Measurements from ENCODE around the gene NRXN3.

DNA sequence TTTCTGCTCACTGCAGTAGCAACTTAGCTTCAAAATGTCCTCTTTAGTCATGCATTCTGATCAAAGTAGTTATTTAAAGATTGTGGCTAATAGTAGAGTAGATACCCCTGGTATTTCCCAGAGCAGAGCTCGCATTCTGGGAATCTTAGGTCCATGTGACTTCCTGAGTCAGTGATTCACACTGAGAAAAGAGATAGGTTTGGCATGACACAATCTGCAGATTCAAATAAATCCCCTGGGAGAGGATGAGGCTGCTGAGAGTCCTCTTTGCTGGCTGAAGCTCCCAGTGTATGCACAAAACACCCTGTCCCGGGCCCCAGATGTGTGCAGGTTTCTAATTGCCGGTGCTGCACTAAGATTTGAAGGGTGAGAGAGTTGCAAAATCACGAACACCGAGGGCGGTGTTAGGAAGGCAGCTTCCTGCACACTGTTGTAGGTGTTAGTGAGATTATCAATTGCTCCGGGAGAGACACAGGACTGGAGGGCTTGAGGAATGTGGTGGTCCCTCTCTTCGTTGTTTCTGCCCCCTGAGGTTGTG lies 233.2 kb downstream of the NRXN3 start:
- TF ChIP-seq, protein P1, sequence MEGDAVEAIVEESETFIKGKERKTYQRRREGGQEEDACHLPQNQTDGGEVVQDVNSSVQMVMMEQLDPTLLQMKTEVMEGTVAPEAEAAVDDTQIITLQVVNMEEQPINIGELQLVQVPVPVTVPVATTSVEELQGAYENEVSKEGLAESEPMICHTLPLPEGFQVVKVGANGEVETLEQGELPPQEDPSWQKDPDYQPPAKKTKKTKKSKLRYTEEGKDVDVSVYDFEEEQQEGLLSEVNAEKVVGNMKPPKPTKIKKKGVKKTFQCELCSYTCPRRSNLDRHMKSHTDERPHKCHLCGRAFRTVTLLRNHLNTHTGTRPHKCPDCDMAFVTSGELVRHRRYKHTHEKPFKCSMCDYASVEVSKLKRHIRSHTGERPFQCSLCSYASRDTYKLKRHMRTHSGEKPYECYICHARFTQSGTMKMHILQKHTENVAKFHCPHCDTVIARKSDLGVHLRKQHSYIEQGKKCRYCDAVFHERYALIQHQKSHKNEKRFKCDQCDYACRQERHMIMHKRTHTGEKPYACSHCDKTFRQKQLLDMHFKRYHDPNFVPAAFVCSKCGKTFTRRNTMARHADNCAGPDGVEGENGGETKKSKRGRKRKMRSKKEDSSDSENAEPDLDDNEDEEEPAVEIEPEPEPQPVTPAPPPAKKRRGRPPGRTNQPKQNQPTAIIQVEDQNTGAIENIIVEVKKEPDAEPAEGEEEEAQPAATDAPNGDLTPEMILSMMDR (conservative IDR thresholded peaks at IDR 0.05 in 1 of 2, IDR thresholded peaks at IDR 0.05 in 1 of 2; ENCODE audit: low read depth in 1 of 2, low read length in 2 of 2) = no peak
- no peak for TF ChIP-seq EZH2 (IDR thresholded peaks at IDR 0.05; ENCODE audit: low read length, missing control alignments)

All from fibroblast of lung (primary cell).